Esophagus muscularis mucosa (tissue), 4 donors: Measurements from ENCODE around the gene BCL7A. TPM values are rescaled to one million over a fixed set of nuclear protein-coding genes. Genes with fewer than 3 reads are reported as not detected.

Source experiments
- DNase-seq: peaks from one replicate; pipeline ENCODE4 v3.0.0-alpha.2; 2017; ENCODE audit errors: extremely low spot score
- H3K27ac ChIP-seq, 4 donors: fragments of 200-600 bp; sonication (generic); replicated peaks in 1 of 4; 1 replicate in 3 of 4; 2 replicates in 1 of 4; pipeline ENCODE4 v1.5.1; 2016 to 2019; ENCODE audit warnings: mild to moderate bottlenecking in 1 of 4
- H3K27me3 ChIP-seq, 4 donors: fragments of 200-600 bp; sonication (generic); one replicate each; pipeline versions ENCODE4 v1.5.1 to v1.6.0; 2016 to 2019
- H3K36me3 ChIP-seq, 4 donors: fragments of 200-600 bp; sonication (generic); one replicate each; pipeline ENCODE4 v1.5.1; 2016 to 2019
- H3K4me1 ChIP-seq, 4 donors: fragments of 200-600 bp; sonication (generic); one replicate each; pipeline ENCODE4 v1.5.1; 2016 to 2019
- H3K4me3 ChIP-seq, 4 donors: fragments of 200-600 bp; sonication (generic); 1 replicate in 2 of 4; 2 replicates in 2 of 4; pipeline ENCODE4 v1.5.1; 2016 to 2019; ENCODE audit warnings: mild to moderate bottlenecking in 4 of 4, moderate library complexity in 1 of 4
- H3K9me3 ChIP-seq, 4 donors: fragments of 200-600 bp; sonication (generic); 1 replicate in 3 of 4; 2 replicates in 1 of 4; pipeline ENCODE4 v1.5.1; 2016 to 2019
- EP300 ChIP-seq: sonication (generic); formaldehyde crosslinking; IDR thresholded peaks from one replicate; pipeline ENCODE4 v1.6.1; 2017; ENCODE audit warnings: antibody characterized with exemption
- POLR2A ChIP-seq: fragments of 450-650 bp; IDR thresholded peaks from one replicate; pipeline ENCODE4 v1.6.1; 2017; ENCODE audit warnings: antibody characterized with exemption, moderate library complexity, mild to moderate bottlenecking, low read depth
- POLR2AphosphoS5 ChIP-seq, 2 donors: sonication (generic); formaldehyde crosslinking; IDR thresholded peaks; one replicate each; pipeline ENCODE4 v1.6.1; 2017; ENCODE audit warnings: antibody characterized with exemption in 2 of 2
- WGBS: methylation state at CpG from one replicate; pipeline ENCODE4 v1.1.5; 2018; 5-methylcytosine and 5-hydroxymethylcytosine counted together
- intact Hi-C: fragments of 100-400 bp; cut with DNase I; formaldehyde crosslinking; loops from one replicate; pipeline ENCODE4 v1.15.1; 2023
- total RNA-seq, 4 donors: library from RNA; depleted of rRNA; stranded (reverse); fragments of >200 nt; gene quantifications; one replicate each; pipeline versions ENCODE4 v1.1.0 to v1.2.1, GENCODE V29; 2016
- TF ChIP-seq, protein P1 (sequence below), 3 experiments: fragments of 200-600 bp in 2 of 3; fragments of 450-650 bp in 1 of 3; sonication (generic) in 2 of 3; IDR thresholded peaks; one replicate each; pipeline ENCODE4 v1.5.1; 2017 to 2019; ENCODE audit warnings: antibody characterized with exemption in 3 of 3, mild to moderate bottlenecking in 2 of 3, moderate library complexity in 1 of 3

BCL7A gene
- total RNA-seq, 4 donors from 2014 or later = 2.9 to 10.1 (median 6.3) TPM

DNA sequence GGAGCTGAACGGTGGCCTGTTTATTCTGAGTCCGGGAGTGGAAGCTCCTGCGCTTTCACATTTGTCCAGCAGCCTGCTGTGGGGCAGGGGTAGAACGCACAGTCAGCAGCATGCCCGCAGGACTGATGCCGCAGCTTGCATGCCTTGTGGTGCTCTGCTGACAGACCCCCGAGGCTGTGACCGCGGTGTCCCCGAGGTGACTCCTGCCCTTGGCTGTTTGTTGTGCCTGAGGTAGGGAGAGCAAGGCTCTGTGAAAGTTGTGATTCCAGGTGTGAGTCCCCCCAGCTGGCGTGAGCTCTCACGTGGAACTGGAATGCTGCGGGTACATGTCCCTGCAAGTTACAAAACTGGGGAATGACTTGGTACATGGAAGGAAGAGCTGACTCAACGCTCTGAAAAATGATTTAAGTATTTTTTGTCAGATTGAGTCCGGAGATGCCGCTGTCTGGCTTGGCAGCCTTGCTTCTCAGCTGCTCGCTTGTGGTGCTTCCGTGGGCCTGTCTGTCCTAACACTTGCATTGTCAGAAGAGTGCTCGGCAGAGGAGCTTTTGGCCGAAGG is 75.0 kb downstream of the BCL7A start:
- no peaks in the 10 kb centered on the region for H3K9me3 ChIP-seq
- peaks cover 83 to 99% (median 96%) of the 10 kb centered on the region in 4 donors for H3K4me1 ChIP-seq
- peak overlapping the region; percentile 76 to 81 (median 78) for H3K27ac ChIP-seq
- TF ChIP-seq, protein P1, sequence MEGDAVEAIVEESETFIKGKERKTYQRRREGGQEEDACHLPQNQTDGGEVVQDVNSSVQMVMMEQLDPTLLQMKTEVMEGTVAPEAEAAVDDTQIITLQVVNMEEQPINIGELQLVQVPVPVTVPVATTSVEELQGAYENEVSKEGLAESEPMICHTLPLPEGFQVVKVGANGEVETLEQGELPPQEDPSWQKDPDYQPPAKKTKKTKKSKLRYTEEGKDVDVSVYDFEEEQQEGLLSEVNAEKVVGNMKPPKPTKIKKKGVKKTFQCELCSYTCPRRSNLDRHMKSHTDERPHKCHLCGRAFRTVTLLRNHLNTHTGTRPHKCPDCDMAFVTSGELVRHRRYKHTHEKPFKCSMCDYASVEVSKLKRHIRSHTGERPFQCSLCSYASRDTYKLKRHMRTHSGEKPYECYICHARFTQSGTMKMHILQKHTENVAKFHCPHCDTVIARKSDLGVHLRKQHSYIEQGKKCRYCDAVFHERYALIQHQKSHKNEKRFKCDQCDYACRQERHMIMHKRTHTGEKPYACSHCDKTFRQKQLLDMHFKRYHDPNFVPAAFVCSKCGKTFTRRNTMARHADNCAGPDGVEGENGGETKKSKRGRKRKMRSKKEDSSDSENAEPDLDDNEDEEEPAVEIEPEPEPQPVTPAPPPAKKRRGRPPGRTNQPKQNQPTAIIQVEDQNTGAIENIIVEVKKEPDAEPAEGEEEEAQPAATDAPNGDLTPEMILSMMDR (IDR thresholded peaks at IDR 0.05) = no peak
- peak; percentile 39 to 48 for TF ChIP-seq POLR2AphosphoS5 (IDR thresholded peaks at IDR 0.05)
- WGBS = 25% methylated on average over 8 of the region's 20 CpGs
- no peaks in the 10 kb centered on the region for H3K27me3 ChIP-seq
- intact Hi-C loops = no loop called here
- no peaks in the 10 kb centered on the region for H3K36me3 ChIP-seq
- no peak for DNase-seq
- H3K4me3 ChIP-seq = peak overlapping the region in 1 of 4 donors; percentile 15

DNA sequence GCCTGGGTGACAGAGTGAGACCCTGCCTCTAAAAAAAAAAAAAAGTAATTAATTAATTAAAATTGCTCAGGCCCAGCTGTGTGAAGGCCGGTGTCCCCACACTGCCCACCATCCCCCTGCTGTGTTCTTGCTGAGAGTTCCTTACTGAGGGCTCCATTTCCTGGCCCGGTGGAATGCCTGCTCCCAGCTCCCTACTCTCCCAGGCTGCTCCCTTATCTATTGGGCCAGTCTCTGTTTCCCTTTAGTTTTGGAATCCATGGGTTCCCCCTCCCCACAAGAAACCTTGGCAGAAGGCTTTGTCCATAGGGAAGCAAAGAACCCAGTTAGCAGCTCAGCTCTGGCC is 75.9 kb downstream of the BCL7A start:
- H3K36me3 ChIP-seq = no peaks in the 10 kb centered on the region
- no peak for DNase-seq
- 73% methylated on average over 2 of the region's 2 CpGs for WGBS
- H3K4me3 ChIP-seq = peak overlapping the region in 3 of 4 donors; percentile 3 to 6 (median 6)
- intact Hi-C loops = no loop called here
- TF ChIP-seq POLR2AphosphoS5 (IDR thresholded peaks at IDR 0.05) = no peak
- TF ChIP-seq EP300 = no peak
- TF ChIP-seq, protein P1 (IDR thresholded peaks at IDR 0.05) = no peak
- no peak for TF ChIP-seq POLR2A
- no peaks in the 10 kb centered on the region for H3K9me3 ChIP-seq
- peak overlapping the region; percentile 76 to 81 (median 78) for H3K27ac ChIP-seq
- peaks cover 74 to 99% (median 96%) of the 10 kb centered on the region in 4 donors for H3K4me1 ChIP-seq
- H3K27me3 ChIP-seq = no peaks in the 10 kb centered on the region

DNA sequence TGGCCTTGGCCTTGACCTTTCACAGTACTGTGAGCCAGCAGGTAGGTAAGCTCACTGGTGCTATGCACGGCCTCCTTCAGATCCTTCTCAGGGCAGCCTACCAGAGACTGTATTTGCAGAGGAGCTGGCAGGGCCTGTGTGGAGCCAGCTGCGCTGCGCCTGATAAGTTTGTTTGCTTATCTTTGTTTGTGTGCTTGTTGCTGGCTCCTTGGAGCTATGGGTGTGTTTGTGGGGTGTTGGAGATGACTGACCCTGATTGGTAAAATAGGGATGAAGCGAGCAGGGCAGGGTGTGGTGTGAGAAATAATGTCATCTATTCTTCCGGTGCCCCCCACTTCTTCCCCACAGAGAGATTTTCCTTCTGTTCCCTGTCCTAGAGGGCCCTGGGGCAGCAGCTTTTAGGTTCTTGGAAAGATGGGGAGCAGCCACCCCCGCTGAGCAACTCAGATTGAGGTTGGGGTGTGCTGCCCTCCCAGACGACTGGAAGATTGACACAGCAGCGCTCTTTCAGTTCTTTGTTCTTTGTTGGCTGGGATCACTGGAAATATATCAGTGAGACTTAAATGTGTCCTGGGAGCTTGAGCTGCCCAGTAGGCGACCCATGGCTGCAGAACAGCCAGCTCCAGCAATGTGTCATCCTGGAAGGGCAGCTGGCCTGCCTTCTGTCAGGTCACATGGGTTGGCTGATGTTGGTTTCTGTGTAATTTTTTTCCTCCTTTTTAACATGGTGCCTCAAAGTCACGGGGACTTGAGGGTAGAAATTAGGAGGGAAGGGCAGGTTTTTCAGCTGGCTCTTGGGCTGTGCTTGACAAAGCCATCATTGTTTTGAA is 76.5 kb downstream of the BCL7A start:
- Histone ChIP-seq H3K4me3 (peak overlapping the region in 3 of 4 donors; percentile 3 to 6 (median 6)), H3K27me3 (no peaks in the 10 kb centered on the region), H3K36me3 (no peaks in the 10 kb centered on the region), H3K4me1 (peaks cover 68 to 99% (median 92%) of the 10 kb centered on the region in 4 donors), H3K27ac (peak overlapping the region; percentile 76 to 81 (median 78)), H3K9me3 (no peaks in the 10 kb centered on the region)
- intact Hi-C loops = no loop called here
- 36% methylated on average over 10 of the region's 10 CpGs for WGBS
- no peak for DNase-seq
- TF ChIP-seq, protein P1 (IDR thresholded peaks at IDR 0.05) = no peak
- TF ChIP-seq POLR2AphosphoS5 (IDR thresholded peaks at IDR 0.05) = peak; percentile 58 to 84
- no peak for TF ChIP-seq POLR2A
- TF ChIP-seq EP300 = no peak

DNA sequence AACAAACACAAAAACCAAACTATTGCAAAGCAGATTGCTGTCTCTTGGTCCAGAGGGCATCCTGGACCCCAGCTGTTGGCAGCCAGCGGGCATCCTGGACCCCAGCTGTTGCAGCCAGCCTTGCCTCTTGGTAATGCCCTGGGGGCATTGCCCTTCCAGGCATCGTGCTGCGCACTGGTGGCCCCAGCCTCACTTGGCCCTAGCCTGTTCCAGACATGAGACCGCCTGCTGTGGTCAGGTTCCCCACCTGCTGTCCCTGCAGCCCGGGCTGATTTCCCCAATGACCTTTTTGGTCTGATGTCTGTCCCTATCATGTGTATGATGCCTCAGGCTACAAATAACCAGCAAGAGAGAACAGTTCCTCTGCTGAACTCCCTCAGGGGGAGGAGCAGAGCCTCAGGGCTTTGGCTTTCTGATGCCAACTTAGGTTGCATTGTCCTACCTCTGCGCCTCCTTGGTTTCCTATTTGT is 77.6 kb downstream of the BCL7A start:
- no peaks in the 10 kb centered on the region for H3K9me3 ChIP-seq
- peak overlapping the region; percentile 13 to 81 (median 78) for H3K27ac ChIP-seq
- TF ChIP-seq POLR2AphosphoS5 (IDR thresholded peaks at IDR 0.05) (no peak), POLR2A (no peak), EP300 (no peak)
- TF ChIP-seq, protein P1 (IDR thresholded peaks at IDR 0.05) = no peak
- no peaks in the 10 kb centered on the region for H3K36me3 ChIP-seq
- no peaks in the 10 kb centered on the region for H3K27me3 ChIP-seq
- H3K4me3 ChIP-seq = no peak overlapping the region
- no peak for DNase-seq
- H3K4me1 ChIP-seq = peaks cover 64 to 95% (median 87%) of the 10 kb centered on the region in 4 donors
- intact Hi-C loops = no loop called here
- 92% methylated on average over 2 of the region's 6 CpGs for WGBS
